Ectodermal cell (in vitro differentiated cells): Measurements from ENCODE around the gene IFT52.
A peak's percentile ranks its signal among the peaks of the same experiment; 100 is the strongest.
"Not testable (repeated sequence)": the region's sequence is repeated elsewhere in the genome, so short reads cannot be mapped to it uniquely, and the experiment has no call there.

Experiments used
- H3K27ac ChIP-seq: 2 replicates; pipeline ENCODE4 v1.7.0; 2013; ENCODE audit warnings: mild to moderate bottlenecking, low read depth, low read length; ENCODE audit not compliant: insufficient read depth, poor library complexity, severe bottlenecking
- H3K27me3 ChIP-seq: 2 replicates; pipeline ENCODE4 v1.7.0; 2013; ENCODE audit warnings: mild to moderate bottlenecking, low read length; ENCODE audit not compliant: insufficient read depth, control insufficient read depth, poor library complexity, severe bottlenecking
- H3K36me3 ChIP-seq: one replicate; pipeline ENCODE4 v1.7.0; 2013; ENCODE audit warnings: low read length; ENCODE audit not compliant: control insufficient read depth, insufficient read depth
- H3K4me1 ChIP-seq: one replicate; pipeline ENCODE4 v1.7.0; 2013; ENCODE audit warnings: low read length; ENCODE audit not compliant: control insufficient read depth, insufficient read depth
- H3K4me3 ChIP-seq: 2 replicates; pipeline ENCODE4 v1.7.0; 2013; ENCODE audit warnings: low read depth, low read length, control low read depth; ENCODE audit not compliant: insufficient read depth
- H3K9me3 ChIP-seq: 2 replicates; pipeline ENCODE4 v1.7.0; 2013; ENCODE audit warnings: mild to moderate bottlenecking, low read length, moderate library complexity; ENCODE audit not compliant: control insufficient read depth
- WGBS, 2 experiments: methylation state at CpG; one replicate each; pipeline ENCODE4 v1.1.7; 2013; ENCODE audit warnings: missing lambda C conversion rate in 2 of 2; 5-methylcytosine and 5-hydroxymethylcytosine counted together

The IFT52 gene

GRCh38 chr20:43583982-43584432 lies 6.7 kb upstream of the IFT52 start:
- Histone ChIP-seq H3K27ac (no peak overlapping the region), H3K36me3 (no peaks in the 10 kb centered on the region), H3K9me3 (no peaks in the 10 kb centered on the region), H3K4me1 (no peaks in the 10 kb centered on the region), H3K4me3 (no peak overlapping the region), H3K27me3 (no peaks in the 10 kb centered on the region)
- 94% methylated on average over 2 of the region's 2 CpGs for WGBS, 2 experiments

GRCh38 chr20:43584448-43585136 lies 6.1 kb upstream of the IFT52 start:
- no peak overlapping the region for H3K27ac ChIP-seq
- no peaks in the 10 kb centered on the region for H3K27me3 ChIP-seq

GRCh38 chr20:43586641-43587040 lies 4.1 kb upstream of the IFT52 start:
- WGBS, 2 experiments: 74 to 78% methylated on average over 8 of the region's 8 CpGs
- Histone ChIP-seq H3K36me3 (no peaks in the 10 kb centered on the region), H3K27ac (no peak overlapping the region), H3K27me3 (no peaks in the 10 kb centered on the region), H3K4me3 (no peak overlapping the region), H3K4me1 (peaks cover 5% of the 10 kb centered on the region), H3K9me3 (no peaks in the 10 kb centered on the region)

More at GRCh38 chr20:43584448-43585136, 6.1 kb upstream of the IFT52 start:
- H3K36me3 ChIP-seq: no peaks in the 10 kb centered on the region
- H3K4me1 ChIP-seq: no peaks in the 10 kb centered on the region
- 71 to 73% methylated on average over 7 of the region's 7 CpGs for WGBS, 2 experiments
- H3K9me3 ChIP-seq: no peaks in the 10 kb centered on the region
- H3K4me3 ChIP-seq: no peak overlapping the region

GRCh38 chr20:43588526-43588925 lies 2.2 kb upstream of the IFT52 start:
- 90 to 94% methylated on average over 10 of the region's 10 CpGs for WGBS, 2 experiments
- not testable (repeated sequence) for H3K27ac ChIP-seq, H3K27me3 ChIP-seq, H3K9me3 ChIP-seq, H3K36me3 ChIP-seq, H3K4me3 ChIP-seq, H3K4me1 ChIP-seq

- Histone ChIP-seq H3K9me3 (no peaks in the 10 kb centered on the region), H3K27me3 (no peaks in the 10 kb centered on the region), H3K4me1 (peaks cover 5% of the 10 kb centered on the region), H3K27ac (peak overlapping the region; percentile 87), H3K4me3 (peak overlapping the region; percentile 96), H3K36me3 (no peaks in the 10 kb centered on the region)
- 42 to 44% methylated on average over 8 of the region's 9 CpGs for WGBS, 2 experiments
These were observed 723 bp upstream of the IFT52 start for GRCh38 chr20:43590036-43590391.

- 82 to 84% methylated on average over 8 of the region's 8 CpGs for WGBS, 2 experiments
- not testable (repeated sequence) for H3K27me3 ChIP-seq, H3K9me3 ChIP-seq, H3K4me1 ChIP-seq, H3K27ac ChIP-seq, H3K4me3 ChIP-seq
- peaks cover 25% of the 10 kb centered on the region for H3K36me3 ChIP-seq
These were observed 11.2 kb downstream of the IFT52 start for GRCh38 chr20:43601960-43602359.

- 95 to 100% methylated on average over 1 of the region's 1 CpG for WGBS, 2 experiments
- no peak overlapping the region for H3K27ac ChIP-seq
- H3K9me3 ChIP-seq: no peaks in the 10 kb centered on the region
- no peaks in the 10 kb centered on the region for H3K4me1 ChIP-seq
- no peaks in the 10 kb centered on the region for H3K27me3 ChIP-seq
- peaks cover 29% of the 10 kb centered on the region for H3K36me3 ChIP-seq
- H3K4me3 ChIP-seq: no peak overlapping the region
These were observed 12.4 kb downstream of the IFT52 start for GRCh38 chr20:43603124-43603523.

GRCh38 chr20:43605715-43606114 lies 15.0 kb downstream of the IFT52 start:
- 96% methylated on average over 9 of the region's 9 CpGs for WGBS, 2 experiments
- no peaks in the 10 kb centered on the region for H3K27me3 ChIP-seq
- H3K4me1 ChIP-seq: no peaks in the 10 kb centered on the region
- H3K4me3 ChIP-seq: no peak overlapping the region
- no peak overlapping the region for H3K27ac ChIP-seq
- H3K9me3 ChIP-seq: no peaks in the 10 kb centered on the region
- peaks cover 23% of the 10 kb centered on the region for H3K36me3 ChIP-seq

- H3K36me3 ChIP-seq: peaks cover 23% of the 10 kb centered on the region
- WGBS, 2 experiments: 96 to 97% methylated on average over 23 to 27 of the region's 30 CpGs
- not testable (repeated sequence) for H3K4me1 ChIP-seq, H3K4me3 ChIP-seq, H3K9me3 ChIP-seq, H3K27ac ChIP-seq, H3K27me3 ChIP-seq
These were observed 16.5 kb downstream of the IFT52 start for GRCh38 chr20:43607278-43607677.

GRCh38 chr20:43631598-43631997 lies 40.9 kb downstream of the IFT52 start:
- Histone ChIP-seq H3K27me3 (no peaks in the 10 kb centered on the region), H3K4me3 (no peak overlapping the region), H3K27ac (no peak overlapping the region), H3K4me1 (no peaks in the 10 kb centered on the region), H3K36me3 (peaks cover 11% of the 10 kb centered on the region), H3K9me3 (no peaks in the 10 kb centered on the region)
- WGBS, 2 experiments: 95% methylated on average over 8 of the region's 8 CpGs

- Histone ChIP-seq H3K27me3 (no peaks in the 10 kb centered on the region), H3K36me3 (peaks cover 22% of the 10 kb centered on the region), H3K4me3 (no peak overlapping the region), H3K4me1 (no peaks in the 10 kb centered on the region), H3K9me3 (no peaks in the 10 kb centered on the region), H3K27ac (no peak overlapping the region)
- 91 to 95% methylated on average over 1 to 2 of the region's 2 CpGs for WGBS, 2 experiments
These were observed 45.7 kb downstream of the IFT52 start for GRCh38 chr20:43636429-43636828.
